Measurements from ENCODE around the gene PGBD5.

PGBD5 gene

DNA sequence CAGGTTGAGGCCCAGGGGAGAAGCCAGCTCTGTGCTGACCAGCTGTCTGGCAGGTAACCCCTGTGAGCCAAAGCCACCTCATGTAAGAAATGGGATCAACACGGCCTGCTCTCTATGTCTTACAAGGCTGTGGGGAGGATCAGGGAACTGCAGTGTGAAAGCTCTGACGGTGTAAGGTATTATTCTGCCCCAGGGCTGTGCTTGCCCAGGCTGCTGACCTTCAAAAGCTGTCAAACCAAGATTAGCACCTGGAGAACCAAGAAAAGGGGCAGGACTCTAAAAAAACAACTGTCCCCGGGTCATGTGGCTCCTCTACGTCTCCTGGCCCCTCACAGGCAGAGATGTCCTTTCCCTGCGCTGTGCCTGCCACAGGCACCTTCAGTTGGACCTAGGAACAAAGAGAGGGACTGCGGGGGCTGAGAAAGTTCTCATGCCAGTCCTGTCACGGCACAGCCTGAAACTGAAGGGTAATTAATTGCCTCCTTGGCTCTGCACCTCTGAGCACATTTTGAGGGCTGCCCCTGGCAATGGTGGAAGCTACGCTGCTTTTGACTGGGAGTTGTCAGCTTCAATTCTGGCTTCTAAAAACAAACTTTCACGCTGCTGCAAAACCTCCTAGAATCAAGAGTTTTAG, 77.6 kb downstream of the PGBD5 start:
- Histone ChIP-seq H3K36me3 (replicated peaks) (no peaks in the 10 kb centered on the region), H3K27ac (no peak overlapping the region), H3K27me3 (replicated peaks) (no peaks in the 10 kb centered on the region), H3K4me3 (ENCODE audit: low read depth, low read length) (no peak overlapping the region)
- DNase-seq = no peak
- TF ChIP-seq, protein P1, sequence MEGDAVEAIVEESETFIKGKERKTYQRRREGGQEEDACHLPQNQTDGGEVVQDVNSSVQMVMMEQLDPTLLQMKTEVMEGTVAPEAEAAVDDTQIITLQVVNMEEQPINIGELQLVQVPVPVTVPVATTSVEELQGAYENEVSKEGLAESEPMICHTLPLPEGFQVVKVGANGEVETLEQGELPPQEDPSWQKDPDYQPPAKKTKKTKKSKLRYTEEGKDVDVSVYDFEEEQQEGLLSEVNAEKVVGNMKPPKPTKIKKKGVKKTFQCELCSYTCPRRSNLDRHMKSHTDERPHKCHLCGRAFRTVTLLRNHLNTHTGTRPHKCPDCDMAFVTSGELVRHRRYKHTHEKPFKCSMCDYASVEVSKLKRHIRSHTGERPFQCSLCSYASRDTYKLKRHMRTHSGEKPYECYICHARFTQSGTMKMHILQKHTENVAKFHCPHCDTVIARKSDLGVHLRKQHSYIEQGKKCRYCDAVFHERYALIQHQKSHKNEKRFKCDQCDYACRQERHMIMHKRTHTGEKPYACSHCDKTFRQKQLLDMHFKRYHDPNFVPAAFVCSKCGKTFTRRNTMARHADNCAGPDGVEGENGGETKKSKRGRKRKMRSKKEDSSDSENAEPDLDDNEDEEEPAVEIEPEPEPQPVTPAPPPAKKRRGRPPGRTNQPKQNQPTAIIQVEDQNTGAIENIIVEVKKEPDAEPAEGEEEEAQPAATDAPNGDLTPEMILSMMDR (IDR thresholded peaks at IDR 0.05; ENCODE audit: low read depth, low read length, missing control alignments) = no peak
- in situ Hi-C loops (cut with HindIII; ENCODE audit: low pct_ligation_motif_present, low sequenced_read_pairs) = no loop called here

DNA sequence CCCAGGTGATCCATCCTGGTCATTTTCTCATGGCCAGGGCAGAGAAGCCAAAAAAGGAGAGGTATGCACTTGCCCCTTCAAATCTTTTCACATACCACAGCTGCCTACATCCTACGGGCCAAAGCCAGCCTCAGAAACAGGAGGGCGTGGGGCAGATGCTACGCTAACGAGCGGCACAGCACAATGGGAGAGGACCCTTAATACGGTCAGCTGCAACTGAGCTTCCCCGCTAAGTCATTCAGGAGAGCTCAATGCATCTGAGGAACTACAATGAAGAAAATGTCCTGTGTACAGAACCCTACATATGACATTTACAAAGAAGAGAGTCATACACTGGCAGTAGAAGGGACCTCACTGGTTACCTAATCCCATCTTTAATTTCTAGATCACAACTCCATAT, 78.2 kb downstream of the PGBD5 start:
- DNase-seq = no peak
- no peak overlapping the region for H3K4me3 ChIP-seq (ENCODE audit: low read depth, low read length)
- H3K36me3 ChIP-seq (replicated peaks) = no peaks in the 10 kb centered on the region
- in situ Hi-C loops (cut with HindIII; ENCODE audit: low pct_ligation_motif_present, low sequenced_read_pairs) = no loop called here
- no peaks in the 10 kb centered on the region for H3K27me3 ChIP-seq (replicated peaks)
- H3K27ac ChIP-seq = no peak overlapping the region
- TF ChIP-seq, protein P1 (IDR thresholded peaks at IDR 0.05; ENCODE audit: low read depth, low read length, missing control alignments) = no peak

DNA sequence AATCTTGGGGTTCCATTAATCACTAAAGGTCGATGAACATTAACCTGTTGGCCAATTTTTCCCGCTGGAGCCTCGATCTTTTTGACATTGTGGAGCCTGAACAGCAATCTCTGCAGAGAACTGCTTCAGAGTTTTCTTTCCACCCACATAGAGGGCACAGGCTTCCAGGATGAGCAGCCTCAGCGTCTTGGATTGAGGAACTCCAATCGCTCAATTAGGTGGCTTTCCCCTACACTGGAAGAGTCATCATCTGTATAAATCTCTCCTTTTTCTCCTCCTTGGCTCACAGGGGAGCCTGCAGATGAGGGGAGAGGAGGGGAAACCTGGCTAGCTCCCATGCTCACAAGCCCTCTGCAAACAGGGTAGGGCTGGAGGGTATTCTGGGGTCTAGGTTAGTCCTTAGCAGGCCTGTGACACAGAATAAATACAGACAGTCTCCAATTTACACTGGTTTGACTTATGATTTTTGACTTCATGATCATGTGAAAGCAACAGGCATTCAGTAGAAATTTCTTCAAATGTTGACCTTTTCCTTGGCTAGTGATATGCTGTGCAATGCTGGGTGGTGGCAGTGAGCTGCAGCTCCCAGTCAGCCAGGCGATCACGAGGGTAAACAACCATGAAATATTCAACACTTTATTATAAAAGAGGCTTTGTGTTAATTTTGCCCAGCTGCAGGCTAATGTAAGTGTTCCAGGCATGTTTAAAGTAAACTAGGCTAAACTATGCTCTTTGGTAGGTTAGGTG, 80.8 kb downstream of the PGBD5 start:
- Histone ChIP-seq H3K27ac (no peak overlapping the region), H3K4me3 (ENCODE audit: low read depth, low read length) (no peak overlapping the region), H3K36me3 (replicated peaks) (no peaks in the 10 kb centered on the region), H3K27me3 (replicated peaks) (no peaks in the 10 kb centered on the region)
- in situ Hi-C loops (cut with HindIII; ENCODE audit: low pct_ligation_motif_present, low sequenced_read_pairs) = no loop called here
- TF ChIP-seq, protein P1 (IDR thresholded peaks at IDR 0.05; ENCODE audit: low read depth, low read length, missing control alignments) = no peak
- DNase-seq = no peak

DNA sequence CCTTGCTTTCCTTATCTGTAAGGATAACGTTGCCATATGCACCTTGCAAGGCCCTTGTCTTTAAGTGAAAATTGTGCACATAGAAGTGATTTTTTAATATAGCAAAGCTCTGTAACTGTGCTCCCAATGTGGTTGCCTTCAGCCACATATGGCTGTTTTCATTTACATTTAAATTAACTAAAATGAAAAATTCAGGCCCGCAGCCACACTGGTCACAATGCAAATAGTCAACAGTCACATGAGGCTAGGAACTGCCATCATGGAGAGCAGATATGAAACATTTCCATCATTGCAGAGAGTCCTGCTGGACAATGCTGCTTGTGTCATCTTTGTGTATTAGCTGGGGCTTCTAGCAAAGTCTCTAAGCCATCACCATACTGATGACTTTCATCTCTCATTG, 83.4 kb downstream of the PGBD5 start:
- no peak overlapping the region for H3K27ac ChIP-seq
- no peaks in the 10 kb centered on the region for H3K36me3 ChIP-seq (replicated peaks)
- TF ChIP-seq, protein P1 (IDR thresholded peaks at IDR 0.05; ENCODE audit: low read depth, low read length, missing control alignments) = no peak
- H3K27me3 ChIP-seq (replicated peaks) = no peaks in the 10 kb centered on the region
- DNase-seq = no peak
- no peak overlapping the region for H3K4me3 ChIP-seq (ENCODE audit: low read depth, low read length)
- in situ Hi-C loops (cut with HindIII; ENCODE audit: low pct_ligation_motif_present, low sequenced_read_pairs) = no loop called here

DNA sequence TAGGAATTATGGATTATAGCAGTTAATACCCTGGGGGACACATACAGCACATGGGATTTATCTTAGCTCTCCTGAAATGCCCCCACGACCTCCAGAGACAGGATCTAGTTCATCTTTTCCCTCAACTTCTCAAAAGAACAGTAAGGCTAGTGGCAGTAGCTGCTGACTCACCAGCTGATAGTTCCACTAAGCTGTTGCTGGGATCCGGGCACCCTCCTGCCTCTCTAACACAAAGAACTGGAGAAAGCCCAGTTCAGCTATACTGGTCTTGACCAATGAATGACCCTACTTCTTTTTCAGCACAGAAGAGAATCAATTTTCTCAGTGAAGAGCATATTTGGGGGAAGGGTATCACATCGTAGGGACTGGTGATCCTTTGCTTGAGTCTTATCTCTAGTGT, 84.1 kb downstream of the PGBD5 start:
- Histone ChIP-seq H3K27ac (no peak overlapping the region), H3K4me3 (ENCODE audit: low read depth, low read length) (no peak overlapping the region), H3K36me3 (replicated peaks) (no peaks in the 10 kb centered on the region), H3K27me3 (replicated peaks) (no peaks in the 10 kb centered on the region)
- DNase-seq = no peak
- in situ Hi-C loops (cut with HindIII; ENCODE audit: low pct_ligation_motif_present, low sequenced_read_pairs) = no loop called here
- TF ChIP-seq, protein P1 (IDR thresholded peaks at IDR 0.05; ENCODE audit: low read depth, low read length, missing control alignments) = no peak

Data from brain microvascular endothelial cell (primary cell).